ENCODE measurements around the gene NUB1.

NUB1 gene

GRCh38 chr7:151375530-151376217 lies 34.1 kb downstream of the NUB1 start:
- no peak for DNase-seq (ENCODE audit: low read depth in 1 of 2, low spot score in 1 of 2)

GRCh38 chr7:151376218-151376902 lies 34.7 kb downstream of the NUB1 start:
- no peak for DNase-seq (ENCODE audit: low read depth in 1 of 2, low spot score in 1 of 2)

GRCh38 chr7:151377406-151377805 lies 35.8 kb downstream of the NUB1 start:
- DNase-seq (ENCODE audit: low read depth in 1 of 2, low spot score in 1 of 2): no peak

- no peak for DNase-seq (ENCODE audit: low read depth in 1 of 2, low spot score in 1 of 2)
Observed at GRCh38 chr7:151378011-151378410, 36.4 kb downstream of the NUB1 start.

- DNase-seq (ENCODE audit: low read depth in 1 of 2, low spot score in 1 of 2): no peak
Observed at GRCh38 chr7:151378496-151379192, 37.0 kb downstream of the NUB1 start.

- DNase-seq (ENCODE audit: low read depth in 1 of 2, low spot score in 1 of 2): no peak
Observed at GRCh38 chr7:151379193-151379520, 37.5 kb downstream of the NUB1 start.

GRCh38 chr7:151379534-151380198 lies 38.1 kb downstream of the NUB1 start:
- DNase-seq (ENCODE audit: low read depth in 1 of 2, low spot score in 1 of 2): no peak

- DNase-seq (ENCODE audit: low read depth in 1 of 2, low spot score in 1 of 2): no peak
Observed at GRCh38 chr7:151380199-151381097, 38.8 kb downstream of the NUB1 start.

GRCh38 chr7:151381098-151381347 lies 39.4 kb downstream of the NUB1 start:
- DNase-seq (ENCODE audit: low read depth in 1 of 2, low spot score in 1 of 2): no peak

GRCh38 chr7:151381348-151382078 lies 39.9 kb downstream of the NUB1 start:
- DNase-seq (ENCODE audit: low read depth in 1 of 2, low spot score in 1 of 2): peak; percentile 23 to 43

- DNase-seq (ENCODE audit: low read depth in 1 of 2, low spot score in 1 of 2): peak in 1 of 2 donors; percentile 10
Observed at GRCh38 chr7:151382079-151382885, 40.7 kb downstream of the NUB1 start.

GRCh38 chr7:151383638-151384351 lies 42.2 kb downstream of the NUB1 start:
- no peak for DNase-seq (ENCODE audit: low read depth in 1 of 2, low spot score in 1 of 2)

- no peak for DNase-seq (ENCODE audit: low read depth in 1 of 2, low spot score in 1 of 2)
Observed at GRCh38 chr7:151384352-151384697, 42.7 kb downstream of the NUB1 start.

GRCh38 chr7:151384776-151385625 lies 43.4 kb downstream of the NUB1 start:
- DNase-seq (ENCODE audit: low read depth in 1 of 2, low spot score in 1 of 2): no peak

GRCh38 chr7:151385626-151386300 lies 44.2 kb downstream of the NUB1 start:
- no peak for DNase-seq (ENCODE audit: low read depth in 1 of 2, low spot score in 1 of 2)

- DNase-seq (ENCODE audit: low read depth in 1 of 2, low spot score in 1 of 2): no peak
Observed at GRCh38 chr7:151386301-151387160, 44.9 kb downstream of the NUB1 start.

Data from activated T-helper 1 cell treated with anti-CD3 and anti-CD28 coated beads, Interleukin-2, amount 50 U/mL, for 16 hours (primary cell).